GM10847 (cell line): Measurements from ENCODE around the gene VSIR.

Source experiments
- POLR2A ChIP-seq: IDR thresholded peaks from 2 replicates; pipeline ENCODE4 v1.6.1; 2011; ENCODE audit not compliant: insufficient read length; ENCODE audit errors: extremely low read depth

The VSIR gene

DNA sequence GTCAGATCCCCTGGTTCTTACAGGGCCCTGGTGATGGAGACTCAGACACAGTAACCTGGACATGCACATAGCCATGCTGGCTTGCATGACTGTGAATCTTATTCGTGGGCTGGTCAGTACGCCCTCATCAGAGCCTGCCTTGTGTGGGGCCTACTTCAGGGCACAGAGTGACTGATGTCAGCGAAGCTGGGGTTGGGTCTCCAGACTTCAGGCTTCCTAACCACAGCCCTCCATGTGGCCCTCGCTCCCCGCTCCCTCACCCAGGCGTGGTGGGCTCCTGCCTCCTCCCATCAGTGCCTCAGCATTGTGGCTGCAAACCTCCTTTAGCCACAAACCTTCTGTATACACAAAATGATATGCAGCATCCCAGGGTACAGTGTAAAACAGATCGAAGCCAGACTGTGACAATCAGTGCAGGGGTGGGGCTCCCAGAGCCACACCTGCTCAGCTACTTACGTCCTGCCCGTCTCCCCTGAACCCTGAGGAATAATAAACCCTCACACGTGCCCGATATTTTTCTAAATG lies 46.7 kb downstream of the VSIR start:
- TF ChIP-seq POLR2A: no peak

- no peak for TF ChIP-seq POLR2A
These were observed 47.2 kb downstream of the VSIR start for GRCh38 chr10:71725998-71726579.

DNA sequence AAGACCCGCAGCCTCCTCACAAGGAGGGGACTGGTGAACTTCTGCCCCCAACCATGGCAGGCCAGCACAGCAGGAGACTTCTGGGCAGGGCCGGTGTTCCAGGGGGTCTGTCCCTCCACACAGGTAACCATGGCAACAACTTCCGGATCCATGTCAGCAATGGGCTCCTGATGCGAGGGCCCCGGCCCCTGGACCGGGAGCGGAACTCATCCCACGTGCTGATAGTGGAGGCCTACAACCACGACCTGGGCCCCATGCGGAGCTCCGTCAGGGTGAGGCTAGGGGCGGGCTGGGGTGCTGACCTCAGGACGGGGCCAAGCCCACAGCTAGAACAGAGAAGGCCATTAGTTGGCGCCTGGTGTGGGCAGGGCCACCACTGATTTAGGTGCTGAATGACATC lies 48.1 kb downstream of the VSIR start:
- no peak for TF ChIP-seq POLR2A

- no peak for TF ChIP-seq POLR2A
These were observed 48.8 kb downstream of the VSIR start for GRCh38 chr10:71724539-71724938.

DNA sequence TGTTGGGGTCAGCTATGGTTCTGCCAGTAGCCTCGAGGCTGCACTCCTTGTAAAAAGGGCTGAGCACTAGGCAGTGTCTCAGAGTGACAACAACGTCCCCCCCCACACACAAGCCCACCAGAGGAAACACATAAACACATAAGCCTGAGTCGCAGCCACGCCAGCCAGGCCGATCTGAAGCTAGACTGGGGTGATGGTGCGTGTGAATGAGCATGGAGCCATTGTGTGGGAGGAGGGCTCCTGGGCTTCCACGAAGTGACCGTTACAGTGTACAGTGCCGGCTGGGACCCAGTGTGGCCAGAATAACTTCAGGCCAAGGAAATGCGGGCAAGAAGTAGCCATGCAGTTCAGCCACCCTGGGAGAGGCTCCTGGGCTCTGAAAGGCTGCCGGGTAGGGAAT lies 50.0 kb downstream of the VSIR start:
- TF ChIP-seq POLR2A: no peak

- no peak for TF ChIP-seq POLR2A
These were observed 50.5 kb downstream of the VSIR start for GRCh38 chr10:71722849-71723248.

DNA sequence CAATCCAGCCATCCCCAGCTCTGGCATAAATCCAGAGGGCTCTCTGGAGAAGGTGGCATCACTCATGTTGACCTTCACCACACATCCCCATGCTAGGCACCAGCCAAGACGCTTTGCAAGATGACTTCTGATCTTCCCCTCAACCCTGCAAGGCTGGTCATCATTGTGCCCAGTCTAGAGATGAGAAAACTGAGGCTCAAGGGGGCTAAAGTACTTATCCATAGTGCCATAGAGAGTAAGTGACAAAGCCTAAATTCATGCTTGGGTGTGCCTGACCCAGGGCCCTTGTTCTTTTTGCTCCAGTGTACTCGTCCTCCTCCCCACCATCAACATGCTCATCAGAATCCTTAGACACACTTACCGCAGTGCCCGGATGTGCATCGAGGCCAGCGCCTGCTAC lies 52.0 kb downstream of the VSIR start:
- no peak for TF ChIP-seq POLR2A

- no peak for TF ChIP-seq POLR2A
These were observed 53.0 kb downstream of the VSIR start for GRCh38 chr10:71720288-71720687.

DNA sequence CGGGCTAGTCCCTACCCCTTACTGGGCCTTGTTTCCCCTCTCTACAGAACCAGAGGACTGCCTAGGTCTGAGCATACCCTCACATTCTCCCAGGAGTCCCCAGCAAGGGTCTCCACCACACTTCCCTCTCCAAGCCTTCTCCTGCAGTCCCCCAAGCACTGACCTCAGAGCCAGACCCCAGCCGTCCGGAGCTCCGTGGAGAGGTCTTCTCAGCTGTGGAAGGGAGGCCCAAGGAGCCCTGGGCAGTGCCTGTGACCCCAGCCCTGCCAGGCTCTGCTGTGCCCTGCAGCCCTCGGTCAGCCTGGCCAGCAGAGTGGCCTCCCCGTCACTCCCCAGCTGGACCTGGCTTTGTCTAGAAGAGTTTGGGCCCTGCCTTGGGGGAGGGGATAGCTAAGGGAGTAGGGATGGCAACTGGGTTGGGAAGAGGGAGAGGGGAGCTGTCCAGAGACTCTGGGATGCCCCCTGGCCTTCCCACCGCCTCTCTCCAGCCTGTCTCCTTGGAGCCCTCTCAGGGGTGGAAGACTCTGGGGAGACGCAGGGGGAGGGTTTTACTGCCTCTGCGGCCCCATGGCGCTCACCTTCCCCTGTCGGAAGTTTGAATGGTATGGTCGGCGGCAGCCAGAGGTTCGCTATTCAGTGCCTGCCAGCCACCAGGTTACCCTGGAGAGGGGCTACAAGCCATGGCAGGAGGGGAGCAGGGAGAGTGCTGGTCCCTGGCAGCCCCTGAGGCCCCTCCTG lies 53.7 kb downstream of the VSIR start, which contains the start of gene C10orf105:
TSS of gene C10orf105 (minus strand) at position 315 of the 738 bp plus-strand sequence. CDS start 3,441 bp downstream, outside the sequence.
- TF ChIP-seq POLR2A: no peak

DNA sequence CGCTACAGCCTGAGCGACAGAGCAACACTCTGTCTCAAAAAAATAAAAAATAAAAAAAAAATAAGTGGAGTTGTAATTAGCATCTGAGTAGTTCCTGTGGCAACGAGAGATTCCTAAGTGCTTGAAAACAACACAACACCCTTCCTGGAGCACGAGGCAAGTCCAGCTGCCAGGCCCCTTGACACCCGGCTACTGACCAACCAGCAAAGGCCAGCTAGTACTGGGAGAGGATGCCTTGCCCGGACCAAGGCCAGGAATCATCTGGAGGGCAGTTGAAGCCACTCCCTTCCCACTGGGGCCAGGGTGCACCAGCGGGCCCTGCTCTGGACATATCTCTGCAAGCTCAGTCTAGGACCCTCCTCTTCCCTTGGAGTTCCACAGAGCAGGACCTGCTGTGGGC lies 54.3 kb downstream of the VSIR start:
- no peak for TF ChIP-seq POLR2A

- no peak for TF ChIP-seq POLR2A
These were observed 55.1 kb downstream of the VSIR start for GRCh38 chr10:71718165-71718698.

- TF ChIP-seq POLR2A: no peak
These were observed 55.8 kb downstream of the VSIR start for GRCh38 chr10:71717551-71717951.

GRCh38 chr10:71717056-71717455 lies 56.3 kb downstream of the VSIR start:
- no peak for TF ChIP-seq POLR2A

GRCh38 chr10:71716426-71716825 lies 56.9 kb downstream of the VSIR start:
- TF ChIP-seq POLR2A: no peak

GRCh38 chr10:71715860-71716259 lies 57.5 kb downstream of the VSIR start:
- no peak for TF ChIP-seq POLR2A

GRCh38 chr10:71715026-71715425 lies 58.3 kb downstream of the VSIR start:
- TF ChIP-seq POLR2A: no peak
